LHCN-M2 (cell line): ENCODE results near the gene KIAA0753. TPM values are rescaled to one million over a fixed set of nuclear protein-coding genes. Genes with fewer than 3 reads are reported as not detected.

Experiments used
- total RNA-seq: library from RNA; depleted of rRNA; stranded (reverse); fragments of >200 nt; gene quantifications from 2 replicates; pipeline ENCODE4 v1.2.3, GENCODE V29; 2014; rRNA removed

The KIAA0753 gene
- total RNA-seq, 1 experiment from 2014 or later, result 12.8 TPM

Other genes with a start within 250 kb of the KIAA0753 start
- gene AIPL1, start 205.6 kb downstream of the KIAA0753 start, total RNA-seq, result not detected in 2 replicates
- 91.4 and 94.6 TPM in 2 replicates for gene PIMREG, start 196.3 kb downstream of the KIAA0753 start, total RNA-seq
- 1.5 TPM in 2 replicates for gene PITPNM3, start 84.2 kb downstream of the KIAA0753 start, total RNA-seq
- gene TXNDC17, start 349 bp upstream of the KIAA0753 start, total RNA-seq, result 226 and 251 TPM in 2 replicates
- 7.4 and 9.6 TPM in 2 replicates for gene MED31, start 10.9 kb upstream of the KIAA0753 start, total RNA-seq
- gene C17orf100, start 11.1 kb upstream of the KIAA0753 start, total RNA-seq, result 0.45 and 0.92 TPM in 2 replicates
- not detected in 2 replicates for gene SLC13A5, start 72.7 kb upstream of the KIAA0753 start, total RNA-seq
- gene XAF1, start 115.3 kb upstream of the KIAA0753 start, total RNA-seq, result 3.0 and 6.7 TPM in 2 replicates
- gene FBXO39, start 135.5 kb upstream of the KIAA0753 start, total RNA-seq, result not detected in 2 replicates
- gene TEKT1, start 191.0 kb upstream of the KIAA0753 start, total RNA-seq, result not detected in 2 replicates